Ascending aorta (tissue), 2 donors: ENCODE measurements around the gene FAM222B. TPM values are rescaled to one million over a fixed set of nuclear protein-coding genes. Genes with fewer than 3 reads are reported as not detected.
"Not testable (repeated sequence)": the region's sequence is repeated elsewhere in the genome, so short reads cannot be mapped to it uniquely, and the experiment has no call there.

Source experiments
- DNase-seq, 2 donors: peaks; one replicate each; pipeline ENCODE4 v3.0.0-alpha.2; 2019; ENCODE audit warnings: low spot score in 2 of 2
- H3K27ac ChIP-seq, 2 donors: fragments of 200-600 bp; sonication (generic); one replicate each; pipeline ENCODE4 v1.5.1; 2016 to 2017; ENCODE audit warnings: mild to moderate bottlenecking in 1 of 2
- H3K27me3 ChIP-seq: fragments of 200-600 bp; sonication (generic); one replicate; pipeline ENCODE4 v1.5.1; 2017
- H3K36me3 ChIP-seq, 2 donors: fragments of 200-600 bp; sonication (generic); one replicate each; pipeline ENCODE4 v1.5.1; 2016
- H3K4me1 ChIP-seq, 2 donors: fragments of 200-600 bp; sonication (generic); one replicate each; pipeline ENCODE4 v1.5.1; 2016 to 2017; ENCODE audit warnings: mild to moderate bottlenecking in 1 of 2
- H3K4me3 ChIP-seq, 2 donors: fragments of 200-600 bp; sonication (generic); one replicate each; pipeline ENCODE4 v1.5.1; 2016 to 2017; ENCODE audit warnings: mild to moderate bottlenecking in 1 of 2
- H3K9me3 ChIP-seq, 2 donors: fragments of 200-600 bp; sonication (generic); one replicate each; pipeline ENCODE4 v1.5.1; 2016
- CTCF ChIP-seq, 3 experiments: fragments of 200-600 bp in 2 of 3; fragments of 450-650 bp in 1 of 3; sonication (generic) in 2 of 3; IDR thresholded peaks; one replicate each; pipeline ENCODE4 v1.5.1; 2016 to 2019; ENCODE audit warnings: antibody characterized with exemption in 3 of 3, mild to moderate bottlenecking in 1 of 3, moderate library complexity in 1 of 3
- intact Hi-C: fragments of 100-400 bp; cut with DNase I; formaldehyde crosslinking; loops from one replicate; pipeline ENCODE4 v1.15.1; 2023
- total RNA-seq: library from RNA; depleted of rRNA; stranded (reverse); fragments of >200 nt; gene quantifications from one replicate; pipeline ENCODE4 v1.1.0, GENCODE V29; 2016

Gene FAM222B
- total RNA-seq, 1 donor from 2014 or later = 30.7 TPM

- TF ChIP-seq CTCF (IDR thresholded peaks at IDR 0.05) = no peak
- Histone ChIP-seq H3K27me3 (no peaks in the 10 kb centered on the region), H3K27ac (peak overlapping the region; percentile 90), H3K36me3 (no peaks in the 10 kb centered on the region), H3K4me3 (peak overlapping the region; percentile 74 to 90), H3K9me3 (no peaks in the 10 kb centered on the region), H3K4me1 (peaks cover 0 to 43% of the 10 kb centered on the region in 2 donors)
- DNase-seq = peak; percentile 93 to 98
- intact Hi-C loops = loop anchor here (1.0 to 2.0 kb wide), 2 partner anchors 30 to 85 kb away; partner anchors contain the start of genes FAM222B and FLOT2
Observed at GRCh38 chr17:28812091-28812747, 30.4 kb downstream of the FAM222B start.

GRCh38 chr17:28811651-28812090, 30.9 kb downstream of the FAM222B start:
- H3K27me3 ChIP-seq = no peaks in the 10 kb centered on the region
- DNase-seq = no peak
- H3K4me3 ChIP-seq = peak overlapping the region; percentile 74 to 90
- TF ChIP-seq CTCF (IDR thresholded peaks at IDR 0.05) = no peak
- H3K9me3 ChIP-seq = no peaks in the 10 kb centered on the region
- H3K36me3 ChIP-seq = no peaks in the 10 kb centered on the region
- peaks cover 0 to 46% of the 10 kb centered on the region in 2 donors for H3K4me1 ChIP-seq
- peak overlapping the region; percentile 90 for H3K27ac ChIP-seq
- intact Hi-C loops = loop anchor here (1.0 to 2.0 kb wide), 2 partner anchors 31 to 85 kb away; partner anchors contain the start of genes FAM222B and FLOT2

GRCh38 chr17:28810437-28810836, 32.2 kb downstream of the FAM222B start:
- peak overlapping the region; percentile 19 to 90 for H3K27ac ChIP-seq
- H3K9me3 ChIP-seq = no peaks in the 10 kb centered on the region
- H3K4me3 ChIP-seq = no peak overlapping the region
- DNase-seq = no peak
- intact Hi-C loops = no loop called here
- no peaks in the 10 kb centered on the region for H3K27me3 ChIP-seq
- peaks cover 0 to 4% of the 10 kb centered on the region in 2 donors for H3K36me3 ChIP-seq
- peaks cover 0 to 46% of the 10 kb centered on the region in 2 donors for H3K4me1 ChIP-seq
- TF ChIP-seq CTCF (IDR thresholded peaks at IDR 0.05) = no peak

- intact Hi-C loops = loop anchor here (2.0 to 5.0 kb wide), 4 partner anchors 46 to 143 kb away; partner anchors contain the start of genes ERAL1, PHF12 and TLCD1
Observed at GRCh38 chr17:28807925-28808634, 34.5 kb downstream of the FAM222B start.

GRCh38 chr17:28796062-28796461, 46.5 kb downstream of the FAM222B start:
- TF ChIP-seq CTCF (IDR thresholded peaks at IDR 0.05) = no peak
- H3K27me3 ChIP-seq = no peaks in the 10 kb centered on the region
- H3K27ac ChIP-seq = no peak overlapping the region
- H3K36me3 ChIP-seq = no peaks in the 10 kb centered on the region
- intact Hi-C loops = no loop called here
- DNase-seq = no peak
- no peak overlapping the region for H3K4me3 ChIP-seq
- H3K9me3 ChIP-seq = no peaks in the 10 kb centered on the region
- H3K4me1 ChIP-seq = no peaks in the 10 kb centered on the region

More at GRCh38 chr17:28807925-28808634, 34.5 kb downstream of the FAM222B start:
- Histone ChIP-seq H3K36me3 (peaks cover 3 to 26% of the 10 kb centered on the region in 2 donors), H3K27me3 (no peaks in the 10 kb centered on the region), H3K9me3 (no peaks in the 10 kb centered on the region), H3K27ac (peak overlapping the region; percentile 86 to 90), H3K4me1 (peaks cover 0 to 41% of the 10 kb centered on the region in 2 donors), H3K4me3 (peak overlapping the region; percentile 21 to 33)
- DNase-seq = no peak
- TF ChIP-seq CTCF (IDR thresholded peaks at IDR 0.05) = no peak

GRCh38 chr17:28794846-28795441, 47.6 kb downstream of the FAM222B start:
- H3K4me3 ChIP-seq, H3K4me1 ChIP-seq, H3K9me3 ChIP-seq, H3K36me3 ChIP-seq, intact Hi-C loops, DNase-seq, H3K27ac ChIP-seq, H3K27me3 ChIP-seq: not testable (repeated sequence)
